Measurements from ENCODE around the gene TMEM269. TPM values are rescaled to one million over a fixed set of nuclear protein-coding genes. Genes with fewer than 3 reads are reported as not detected.

The TMEM269 gene
- polyA plus RNA-seq, 1 donor (not counting 4 experiments of a cell fraction or from before 2014, with no cell fraction given) = 0.12 TPM

GRCh38 chr1:42825036-42825851 is 40.5 kb downstream of the TMEM269 start:
- dilution Hi-C loops (cut with MboI; ENCODE audit: extremely low pct_ligation_motif_present, low sequenced_read_pairs) = no loop called here
- DNase-seq (ENCODE audit: low read depth, low spot score) = no peak

GRCh38 chr1:42830631-42831030 is 45.8 kb downstream of the TMEM269 start:
- H2AFZ ChIP-seq (ENCODE audit: control insufficient read depth, low read length) = no peak overlapping the region
- FAIRE-seq (no peak), DNase-seq (ENCODE audit: low read depth, low spot score) (no peak)
- no peaks in the 10 kb centered on the region for H3K9me3 ChIP-seq (ENCODE audit: control insufficient read depth, low read depth, low read length)
- H3K9ac ChIP-seq (ENCODE audit: control insufficient read depth, extremely low read depth, insufficient read depth, low read length) = no peak overlapping the region
- H3K36me3 ChIP-seq (ENCODE audit: control insufficient read depth in 2 of 2, extremely low read depth in 1 of 2, insufficient read depth in 2 of 2, low read length in 2 of 2) = peaks cover 0 to 2% of the 10 kb centered on the region in 2 experiments
- H3K79me2 ChIP-seq (ENCODE audit: control insufficient read depth, insufficient read depth, low read length) = no peaks in the 10 kb centered on the region
- H3K9me1 ChIP-seq (ENCODE audit: control insufficient read depth, extremely low read depth, insufficient read depth, low read length) = no peaks in the 10 kb centered on the region
- TF ChIP-seq EZH2 (IDR thresholded peaks at IDR 0.05; ENCODE audit: low read length) (no peak), CTCF (optimal IDR thresholded peaks at IDR 0.05 in 1 of 3, IDR thresholded peaks at IDR 0.05 in 1 of 3, conservative IDR thresholded peaks at IDR 0.05 in 1 of 3; ENCODE audit: extremely low read depth in 1 of 3, insufficient read depth in 2 of 3, low read length in 3 of 3) (no peak)
- H3K4me1 ChIP-seq (ENCODE audit: control insufficient read depth, extremely low read depth, insufficient read depth, low read length) = no peaks in the 10 kb centered on the region
- dilution Hi-C loops (cut with MboI; ENCODE audit: extremely low pct_ligation_motif_present, low sequenced_read_pairs) = no loop called here
- no peak overlapping the region for H3K27ac ChIP-seq (ENCODE audit: control insufficient read depth, insufficient read depth, low read length)
- no peak overlapping the region for H3K4me3 ChIP-seq (ENCODE audit: control insufficient read depth in 2 of 3, extremely low read depth in 1 of 3, insufficient read depth in 2 of 3, low read depth in 1 of 3, low read length in 3 of 3)
- H3K4me2 ChIP-seq (ENCODE audit: control insufficient read depth, extremely low read depth, insufficient read depth, low read depth, low read length) = no peak overlapping the region
- no peaks in the 10 kb centered on the region for H4K20me1 ChIP-seq (ENCODE audit: control insufficient read depth, extremely low read depth, insufficient read depth, low read length)
- H3K27me3 ChIP-seq (ENCODE audit: control insufficient read depth, extremely low read depth, insufficient read depth, low read length) = no peaks in the 10 kb centered on the region

More at GRCh38 chr1:42825036-42825851, 40.5 kb downstream of the TMEM269 start:
- no peak overlapping the region for H3K27ac ChIP-seq (ENCODE audit: control insufficient read depth, insufficient read depth, low read length)
- no peak overlapping the region for H2AFZ ChIP-seq (ENCODE audit: control insufficient read depth, low read length)
- FAIRE-seq = no peak
- no peak for TF ChIP-seq CTCF (optimal IDR thresholded peaks at IDR 0.05 in 1 of 3, IDR thresholded peaks at IDR 0.05 in 1 of 3, conservative IDR thresholded peaks at IDR 0.05 in 1 of 3; ENCODE audit: extremely low read depth in 1 of 3, insufficient read depth in 2 of 3, low read length in 3 of 3)
- TF ChIP-seq EZH2 (IDR thresholded peaks at IDR 0.05; ENCODE audit: low read length) = no peak
- no peak overlapping the region for H3K4me3 ChIP-seq (ENCODE audit: control insufficient read depth in 2 of 3, extremely low read depth in 1 of 3, insufficient read depth in 2 of 3, low read depth in 1 of 3, low read length in 3 of 3)
- H3K9me3 ChIP-seq (ENCODE audit: control insufficient read depth, low read depth, low read length) = no peaks in the 10 kb centered on the region
- no peaks in the 10 kb centered on the region for H3K27me3 ChIP-seq (ENCODE audit: control insufficient read depth, extremely low read depth, insufficient read depth, low read length)
- H3K9me1 ChIP-seq (ENCODE audit: control insufficient read depth, extremely low read depth, insufficient read depth, low read length) = no peaks in the 10 kb centered on the region
- no peak overlapping the region for H3K4me2 ChIP-seq (ENCODE audit: control insufficient read depth, extremely low read depth, insufficient read depth, low read depth, low read length)
- no peaks in the 10 kb centered on the region for H4K20me1 ChIP-seq (ENCODE audit: control insufficient read depth, extremely low read depth, insufficient read depth, low read length)
- no peaks in the 10 kb centered on the region for H3K79me2 ChIP-seq (ENCODE audit: control insufficient read depth, insufficient read depth, low read length)
- H3K4me1 ChIP-seq (ENCODE audit: control insufficient read depth, extremely low read depth, insufficient read depth, low read length) = no peaks in the 10 kb centered on the region
- no peak overlapping the region for H3K9ac ChIP-seq (ENCODE audit: control insufficient read depth, extremely low read depth, insufficient read depth, low read length)
- H3K36me3 ChIP-seq (ENCODE audit: control insufficient read depth in 2 of 2, extremely low read depth in 1 of 2, insufficient read depth in 2 of 2, low read length in 2 of 2) = peaks cover 0 to 1% of the 10 kb centered on the region in 2 experiments
